Measurements from ENCODE around the gene LRRC53.

LRRC53 gene

GRCh38 chr1:74512170-74512915 is at the start of gene LRRC53:
TSS of gene LRRC53 (minus strand) at chr1:74512611. CDS start at chr1:74483349, 29,262 bp downstream.
- Histone ChIP-seq H3K27ac (ENCODE audit: low read depth, low read length) (no peak within 1 kb of the TSS), H3K4me1 (ENCODE audit: control insufficient read depth in 1 of 2, insufficient read depth in 2 of 2, low read length in 2 of 2) (no peaks in the 10 kb centered on the region), H3K27me3 (ENCODE audit: control insufficient read depth in 1 of 2, insufficient read depth in 2 of 2, low read length in 2 of 2) (no peaks in the 10 kb centered on the region), H3K4me3 (ENCODE audit: low read depth in 1 of 2, low read length in 2 of 2) (no peak within 1 kb of the TSS), H3K9me3 (ENCODE audit: control insufficient read depth in 1 of 2, low read length in 2 of 2) (no peaks in the 10 kb centered on the region), H3K36me3 (ENCODE audit: control insufficient read depth in 1 of 2, insufficient read depth in 2 of 2, low read length in 2 of 2) (no peaks in the 10 kb centered on the region), H3K9ac (ENCODE audit: low read depth in 1 of 2, low read length in 2 of 2) (no peak within 1 kb of the TSS)

- H3K27ac ChIP-seq (ENCODE audit: low read depth, low read length), result no peak overlapping the region
- no peaks in the 10 kb centered on the region for H3K27me3 ChIP-seq (ENCODE audit: control insufficient read depth in 1 of 2, insufficient read depth in 2 of 2, low read length in 2 of 2)
- no peak overlapping the region for H3K4me3 ChIP-seq (ENCODE audit: low read depth in 1 of 2, low read length in 2 of 2)
- no peaks in the 10 kb centered on the region for H3K36me3 ChIP-seq (ENCODE audit: control insufficient read depth in 1 of 2, insufficient read depth in 2 of 2, low read length in 2 of 2)
- H3K9ac ChIP-seq (ENCODE audit: low read depth in 1 of 2, low read length in 2 of 2), result no peak overlapping the region
- H3K9me3 ChIP-seq (ENCODE audit: control insufficient read depth in 1 of 2, low read length in 2 of 2), result no peaks in the 10 kb centered on the region
- no peaks in the 10 kb centered on the region for H3K4me1 ChIP-seq (ENCODE audit: control insufficient read depth in 1 of 2, insufficient read depth in 2 of 2, low read length in 2 of 2)
Observed at GRCh38 chr1:74549932-74550331, 37.5 kb upstream of the LRRC53 start.

GRCh38 chr1:74548961-74549750 is 36.7 kb upstream of the LRRC53 start:
- Histone ChIP-seq H3K9me3 (ENCODE audit: control insufficient read depth in 1 of 2, low read length in 2 of 2) (no peaks in the 10 kb centered on the region), H3K9ac (ENCODE audit: low read depth in 1 of 2, low read length in 2 of 2) (no peak overlapping the region), H3K27me3 (ENCODE audit: control insufficient read depth in 1 of 2, insufficient read depth in 2 of 2, low read length in 2 of 2) (no peaks in the 10 kb centered on the region), H3K36me3 (ENCODE audit: control insufficient read depth in 1 of 2, insufficient read depth in 2 of 2, low read length in 2 of 2) (no peaks in the 10 kb centered on the region), H3K4me3 (ENCODE audit: low read depth in 1 of 2, low read length in 2 of 2) (no peak overlapping the region), H3K27ac (ENCODE audit: low read depth, low read length) (no peak overlapping the region), H3K4me1 (ENCODE audit: control insufficient read depth in 1 of 2, insufficient read depth in 2 of 2, low read length in 2 of 2) (no peaks in the 10 kb centered on the region)

GRCh38 chr1:74545821-74546220 is 33.4 kb upstream of the LRRC53 start:
- Histone ChIP-seq H3K4me1 (ENCODE audit: control insufficient read depth in 1 of 2, insufficient read depth in 2 of 2, low read length in 2 of 2) (no peaks in the 10 kb centered on the region), H3K36me3 (ENCODE audit: control insufficient read depth in 1 of 2, insufficient read depth in 2 of 2, low read length in 2 of 2) (no peaks in the 10 kb centered on the region), H3K27ac (ENCODE audit: low read depth, low read length) (no peak overlapping the region), H3K9me3 (ENCODE audit: control insufficient read depth in 1 of 2, low read length in 2 of 2) (no peaks in the 10 kb centered on the region), H3K9ac (ENCODE audit: low read depth in 1 of 2, low read length in 2 of 2) (no peak overlapping the region), H3K4me3 (ENCODE audit: low read depth in 1 of 2, low read length in 2 of 2) (no peak overlapping the region), H3K27me3 (ENCODE audit: control insufficient read depth in 1 of 2, insufficient read depth in 2 of 2, low read length in 2 of 2) (no peaks in the 10 kb centered on the region)

GRCh38 chr1:74534241-74534640 is 21.8 kb upstream of the LRRC53 start:
- Histone ChIP-seq H3K36me3 (ENCODE audit: control insufficient read depth in 1 of 2, insufficient read depth in 2 of 2, low read length in 2 of 2) (no peaks in the 10 kb centered on the region), H3K9ac (ENCODE audit: low read depth in 1 of 2, low read length in 2 of 2) (no peak overlapping the region), H3K4me3 (ENCODE audit: low read depth in 1 of 2, low read length in 2 of 2) (no peak overlapping the region), H3K27me3 (ENCODE audit: control insufficient read depth in 1 of 2, insufficient read depth in 2 of 2, low read length in 2 of 2) (no peaks in the 10 kb centered on the region), H3K27ac (ENCODE audit: low read depth, low read length) (no peak overlapping the region), H3K9me3 (ENCODE audit: control insufficient read depth in 1 of 2, low read length in 2 of 2) (no peaks in the 10 kb centered on the region), H3K4me1 (ENCODE audit: control insufficient read depth in 1 of 2, insufficient read depth in 2 of 2, low read length in 2 of 2) (no peaks in the 10 kb centered on the region)

GRCh38 chr1:74531796-74532195 is 19.4 kb upstream of the LRRC53 start:
- H3K27me3 ChIP-seq (ENCODE audit: control insufficient read depth in 1 of 2, insufficient read depth in 2 of 2, low read length in 2 of 2), result no peaks in the 10 kb centered on the region
- H3K27ac ChIP-seq (ENCODE audit: low read depth, low read length), result no peak overlapping the region
- no peaks in the 10 kb centered on the region for H3K36me3 ChIP-seq (ENCODE audit: control insufficient read depth in 1 of 2, insufficient read depth in 2 of 2, low read length in 2 of 2)
- H3K9ac ChIP-seq (ENCODE audit: low read depth in 1 of 2, low read length in 2 of 2), result no peak overlapping the region
- no peaks in the 10 kb centered on the region for H3K4me1 ChIP-seq (ENCODE audit: control insufficient read depth in 1 of 2, insufficient read depth in 2 of 2, low read length in 2 of 2)
- no peaks in the 10 kb centered on the region for H3K9me3 ChIP-seq (ENCODE audit: control insufficient read depth in 1 of 2, low read length in 2 of 2)
- no peak overlapping the region for H3K4me3 ChIP-seq (ENCODE audit: low read depth in 1 of 2, low read length in 2 of 2)

GRCh38 chr1:74530892-74531291 is 18.5 kb upstream of the LRRC53 start:
- H3K36me3 ChIP-seq (ENCODE audit: control insufficient read depth in 1 of 2, insufficient read depth in 2 of 2, low read length in 2 of 2), result no peaks in the 10 kb centered on the region
- no peak overlapping the region for H3K4me3 ChIP-seq (ENCODE audit: low read depth in 1 of 2, low read length in 2 of 2)
- H3K27me3 ChIP-seq (ENCODE audit: control insufficient read depth in 1 of 2, insufficient read depth in 2 of 2, low read length in 2 of 2), result no peaks in the 10 kb centered on the region
- no peaks in the 10 kb centered on the region for H3K9me3 ChIP-seq (ENCODE audit: control insufficient read depth in 1 of 2, low read length in 2 of 2)
- H3K9ac ChIP-seq (ENCODE audit: low read depth in 1 of 2, low read length in 2 of 2), result no peak overlapping the region
- no peaks in the 10 kb centered on the region for H3K4me1 ChIP-seq (ENCODE audit: control insufficient read depth in 1 of 2, insufficient read depth in 2 of 2, low read length in 2 of 2)
- no peak overlapping the region for H3K27ac ChIP-seq (ENCODE audit: low read depth, low read length)

GRCh38 chr1:74528123-74528522 is 15.7 kb upstream of the LRRC53 start:
- Histone ChIP-seq H3K27ac (ENCODE audit: low read depth, low read length) (no peak overlapping the region), H3K4me1 (ENCODE audit: control insufficient read depth in 1 of 2, insufficient read depth in 2 of 2, low read length in 2 of 2) (no peaks in the 10 kb centered on the region), H3K27me3 (ENCODE audit: control insufficient read depth in 1 of 2, insufficient read depth in 2 of 2, low read length in 2 of 2) (no peaks in the 10 kb centered on the region), H3K4me3 (ENCODE audit: low read depth in 1 of 2, low read length in 2 of 2) (no peak overlapping the region), H3K9ac (ENCODE audit: low read depth in 1 of 2, low read length in 2 of 2) (no peak overlapping the region), H3K36me3 (ENCODE audit: control insufficient read depth in 1 of 2, insufficient read depth in 2 of 2, low read length in 2 of 2) (no peaks in the 10 kb centered on the region), H3K9me3 (ENCODE audit: control insufficient read depth in 1 of 2, low read length in 2 of 2) (no peaks in the 10 kb centered on the region)

GRCh38 chr1:74526708-74527107 is 14.3 kb upstream of the LRRC53 start:
- Histone ChIP-seq H3K4me1 (ENCODE audit: control insufficient read depth in 1 of 2, insufficient read depth in 2 of 2, low read length in 2 of 2) (no peaks in the 10 kb centered on the region), H3K27me3 (ENCODE audit: control insufficient read depth in 1 of 2, insufficient read depth in 2 of 2, low read length in 2 of 2) (no peaks in the 10 kb centered on the region), H3K9me3 (ENCODE audit: control insufficient read depth in 1 of 2, low read length in 2 of 2) (no peaks in the 10 kb centered on the region), H3K27ac (ENCODE audit: low read depth, low read length) (no peak overlapping the region), H3K4me3 (ENCODE audit: low read depth in 1 of 2, low read length in 2 of 2) (no peak overlapping the region), H3K9ac (ENCODE audit: low read depth in 1 of 2, low read length in 2 of 2) (no peak overlapping the region), H3K36me3 (ENCODE audit: control insufficient read depth in 1 of 2, insufficient read depth in 2 of 2, low read length in 2 of 2) (no peaks in the 10 kb centered on the region)

- Histone ChIP-seq H3K36me3 (ENCODE audit: control insufficient read depth in 1 of 2, insufficient read depth in 2 of 2, low read length in 2 of 2) (no peaks in the 10 kb centered on the region), H3K27me3 (ENCODE audit: control insufficient read depth in 1 of 2, insufficient read depth in 2 of 2, low read length in 2 of 2) (no peaks in the 10 kb centered on the region), H3K4me3 (ENCODE audit: low read depth in 1 of 2, low read length in 2 of 2) (no peak overlapping the region), H3K9ac (ENCODE audit: low read depth in 1 of 2, low read length in 2 of 2) (no peak overlapping the region), H3K27ac (ENCODE audit: low read depth, low read length) (no peak overlapping the region), H3K9me3 (ENCODE audit: control insufficient read depth in 1 of 2, low read length in 2 of 2) (no peaks in the 10 kb centered on the region), H3K4me1 (ENCODE audit: control insufficient read depth in 1 of 2, insufficient read depth in 2 of 2, low read length in 2 of 2) (no peaks in the 10 kb centered on the region)
Observed at GRCh38 chr1:74523873-74524480, 11.6 kb upstream of the LRRC53 start.

Measured in duodenal mucosa (tissue), 2 donors.